Activated naive CD4-positive, alpha-beta T cell treated with anti-CD3 and anti-CD28 coated beads, Interleukin-2, amount 10 ng/mL, durations not matched to agents 7 days and 5 days (primary cell): Measurements from ENCODE around the gene RPL37A.
A peak's percentile ranks its signal among the peaks of the same experiment; 100 is the strongest.
"Not testable (repeated sequence)": the region's sequence is repeated elsewhere in the genome, so short reads cannot be mapped to it uniquely, and the experiment has no call there.

Source experiments
- CTCF ChIA-PET: fragments of 350-600 bp; sonication (Branson Sonifier 250); formaldehyde crosslinking; loops from one replicate; lab custom pipeline; 2021; ENCODE audit warnings: antibody characterized with exemption; lab: Charles Lee
- DNase-seq: peaks from one replicate; pipeline ENCODE4 v3.0.0-alpha.2; 2020
- H3K27ac Mint-ChIP-seq: one replicate; pipeline ENCODE4 v1.8.0; 2021; ENCODE audit warnings: mild to moderate bottlenecking, moderate library complexity, mixed read lengths
- H3K27me3 Mint-ChIP-seq: one replicate; pipeline ENCODE4 v1.8.0; 2021; ENCODE audit warnings: mild to moderate bottlenecking, mixed read lengths
- H3K36me3 Mint-ChIP-seq: one replicate; pipeline ENCODE4 v1.8.0; 2021; ENCODE audit warnings: mixed read lengths
- H3K4me1 Mint-ChIP-seq: one replicate; pipeline ENCODE4 v1.8.0; 2021; ENCODE audit warnings: mixed read lengths
- H3K4me3 Mint-ChIP-seq: one replicate; pipeline ENCODE4 v1.8.0; 2021; ENCODE audit warnings: mild to moderate bottlenecking, moderate library complexity, mixed read lengths
- H3K9me3 Mint-ChIP-seq: one replicate; pipeline ENCODE4 v1.8.0; 2021; ENCODE audit warnings: mixed read lengths

Gene RPL37A

GRCh38 chr2:216516730-216517350, 18.2 kb downstream of the RPL37A start:
- Mint-ChIP-seq H3K27ac (no peak overlapping the region), H3K36me3 (no peaks in the 10 kb centered on the region), H3K9me3 (no peaks in the 10 kb centered on the region), H3K27me3 (no peaks in the 10 kb centered on the region), H3K4me1 (no peaks in the 10 kb centered on the region), H3K4me3 (no peak overlapping the region)
- CTCF ChIA-PET = interaction anchor here (0.6 to 7.6 kb wide), 11 partner anchors 9 to 453 kb away, joined by 3 to 320 read pairs (median 3); partner anchors contain the start of gene RPL37A
- no peak for DNase-seq

- Mint-ChIP-seq H3K9me3 (no peaks in the 10 kb centered on the region), H3K27ac (no peak overlapping the region), H3K4me1 (no peaks in the 10 kb centered on the region), H3K4me3 (no peak overlapping the region), H3K27me3 (no peaks in the 10 kb centered on the region), H3K36me3 (no peaks in the 10 kb centered on the region)
- CTCF ChIA-PET = interaction anchor here (0.6 to 7.6 kb wide), 17 partner anchors 8 to 1196 kb away, joined by 3 to 320 read pairs (median 3); no protein-coding TSS in a partner anchor
- no peak for DNase-seq
Observed at GRCh38 chr2:216517447-216518225, 19.0 kb downstream of the RPL37A start.

GRCh38 chr2:216518566-216519119, 20.0 kb downstream of the RPL37A start:
- H3K36me3 Mint-ChIP-seq, H3K4me1 Mint-ChIP-seq, H3K27ac Mint-ChIP-seq, H3K27me3 Mint-ChIP-seq, DNase-seq, H3K4me3 Mint-ChIP-seq, H3K9me3 Mint-ChIP-seq: not testable (repeated sequence)
- CTCF ChIA-PET = interaction anchor here (1.0 to 7.6 kb wide), 22 partner anchors 7 to 1195 kb away, joined by 3 to 320 read pairs (median 4); no protein-coding TSS in a partner anchor

- Mint-ChIP-seq H3K4me1 (no peaks in the 10 kb centered on the region), H3K36me3 (no peaks in the 10 kb centered on the region), H3K27ac (no peak overlapping the region), H3K9me3 (no peaks in the 10 kb centered on the region), H3K4me3 (no peak overlapping the region), H3K27me3 (no peaks in the 10 kb centered on the region)
- CTCF ChIA-PET = interaction anchor here (0.7 to 7.6 kb wide), 20 partner anchors 13 to 162 kb away, joined by 3 to 320 read pairs (median 4); partner anchors contain the start of gene RPL37A
- peak; percentile 76 for DNase-seq
Observed at GRCh38 chr2:216519154-216519762, 20.6 kb downstream of the RPL37A start.

GRCh38 chr2:216520112-216520511, 21.5 kb downstream of the RPL37A start:
- Mint-ChIP-seq H3K4me3 (no peak overlapping the region), H3K4me1 (no peaks in the 10 kb centered on the region), H3K27ac (no peak overlapping the region), H3K9me3 (no peaks in the 10 kb centered on the region), H3K36me3 (no peaks in the 10 kb centered on the region), H3K27me3 (no peaks in the 10 kb centered on the region)
- no peak for DNase-seq
- CTCF ChIA-PET = interaction anchor here (1.0 to 7.6 kb wide), 16 partner anchors 12 to 161 kb away, joined by 3 to 320 read pairs (median 4); partner anchors contain the start of gene RPL37A

- Mint-ChIP-seq H3K4me1 (no peaks in the 10 kb centered on the region), H3K27ac (no peak overlapping the region), H3K9me3 (no peaks in the 10 kb centered on the region), H3K36me3 (no peaks in the 10 kb centered on the region), H3K27me3 (peaks cover 4% of the 10 kb centered on the region), H3K4me3 (no peak overlapping the region)
- CTCF ChIA-PET = interaction anchor here (1.1 to 6.3 kb wide), 2 partner anchors 140 to 144 kb away, joined by 7 to 36 read pairs; no protein-coding TSS in a partner anchor
- DNase-seq = no peak
Observed at GRCh38 chr2:216522892-216523502, 24.4 kb downstream of the RPL37A start.

DNA sequence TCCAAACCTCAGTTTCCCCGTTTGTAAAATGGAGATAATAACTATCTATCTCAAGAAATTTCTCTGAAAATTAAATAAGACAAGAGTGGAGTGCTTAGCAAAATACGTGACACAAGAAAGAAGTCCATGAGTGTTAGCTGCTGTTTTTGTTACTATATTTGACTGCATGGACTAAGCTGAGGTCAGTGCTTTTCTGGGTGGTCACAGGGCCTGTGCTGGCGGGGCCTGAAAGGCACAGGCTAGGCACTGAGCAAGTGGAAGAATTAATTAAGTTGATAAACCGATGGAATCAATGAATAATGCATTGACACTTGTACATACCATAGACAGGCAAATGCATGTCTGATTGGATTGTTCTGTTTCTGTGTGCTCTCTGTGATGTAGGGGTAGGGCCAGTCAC, 27.3 kb downstream of the RPL37A start:
- DNase-seq = no peak
- CTCF ChIA-PET = interaction anchor here (3.3 to 6.3 kb wide), 2 partner anchors 9 to 141 kb away, joined by 17 to 36 read pairs; no protein-coding TSS in a partner anchor
- H3K36me3 Mint-ChIP-seq = no peaks in the 10 kb centered on the region
- no peak overlapping the region for H3K27ac Mint-ChIP-seq
- peaks cover 4% of the 10 kb centered on the region for H3K27me3 Mint-ChIP-seq
- H3K4me3 Mint-ChIP-seq = no peak overlapping the region
- no peaks in the 10 kb centered on the region for H3K9me3 Mint-ChIP-seq
- no peaks in the 10 kb centered on the region for H3K4me1 Mint-ChIP-seq

GRCh38 chr2:216526939-216527338, 28.3 kb downstream of the RPL37A start:
- DNase-seq = no peak
- Mint-ChIP-seq H3K27me3 (peaks cover 4% of the 10 kb centered on the region), H3K27ac (no peak overlapping the region), H3K4me3 (no peak overlapping the region), H3K9me3 (no peaks in the 10 kb centered on the region), H3K4me1 (no peaks in the 10 kb centered on the region), H3K36me3 (no peaks in the 10 kb centered on the region)
- CTCF ChIA-PET = interaction anchor here (3.3 to 6.3 kb wide), 2 partner anchors 10 to 140 kb away, joined by 17 to 36 read pairs; no protein-coding TSS in a partner anchor

DNA sequence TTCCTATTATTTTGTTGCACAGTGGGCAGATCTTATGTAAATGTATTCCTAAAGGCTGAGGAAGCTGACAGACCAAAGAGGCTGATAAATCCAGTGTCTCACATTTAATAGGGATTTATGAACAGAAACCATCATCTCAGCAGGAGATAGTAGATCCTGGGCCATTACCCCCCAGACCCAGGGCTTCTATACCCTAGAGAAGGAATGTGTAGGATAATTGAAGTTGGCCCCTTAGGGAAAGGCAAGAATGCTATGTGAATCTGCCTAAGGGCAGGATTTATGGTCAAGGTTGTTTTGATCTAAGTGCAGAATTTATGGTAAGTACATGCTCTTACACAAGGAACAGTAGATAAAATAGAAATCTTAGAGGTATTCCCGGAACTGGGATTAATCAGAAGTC, 29.0 kb downstream of the RPL37A start:
- Mint-ChIP-seq H3K4me3 (no peak overlapping the region), H3K27me3 (peaks cover 4% of the 10 kb centered on the region), H3K27ac (no peak overlapping the region), H3K9me3 (no peaks in the 10 kb centered on the region), H3K36me3 (no peaks in the 10 kb centered on the region), H3K4me1 (no peaks in the 10 kb centered on the region)
- CTCF ChIA-PET = interaction anchor here (3.3 to 6.3 kb wide), 2 partner anchors 11 to 139 kb away, joined by 17 to 36 read pairs; no protein-coding TSS in a partner anchor
- DNase-seq = no peak

DNA sequence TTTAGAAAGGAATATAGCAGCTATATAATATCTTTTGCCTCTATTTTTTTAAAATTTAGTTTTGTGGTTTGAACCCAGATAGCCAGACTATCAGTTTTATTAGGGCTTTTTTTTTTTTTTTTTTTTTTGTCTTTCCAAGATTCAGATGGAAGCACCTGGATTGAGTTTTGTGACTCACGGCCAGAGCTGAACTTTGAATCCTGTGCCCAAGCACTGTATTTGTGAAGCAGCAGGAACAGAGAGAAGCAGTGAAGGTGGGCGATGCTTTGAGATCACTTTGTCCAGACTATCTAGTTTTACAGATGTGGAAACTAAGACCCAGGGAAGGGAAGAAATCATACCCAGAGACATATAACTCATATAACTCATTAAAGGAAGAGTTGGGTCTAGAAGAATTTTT, 33.9 kb downstream of the RPL37A start:
- no peaks in the 10 kb centered on the region for H3K9me3 Mint-ChIP-seq
- CTCF ChIA-PET = interaction anchor here (1.8 kb wide), 1 partner anchor 13 kb away, joined by 6 read pairs; no protein-coding TSS in a partner anchor
- H3K4me1 Mint-ChIP-seq = peaks cover 13% of the 10 kb centered on the region
- no peaks in the 10 kb centered on the region for H3K36me3 Mint-ChIP-seq
- H3K27me3 Mint-ChIP-seq = no peaks in the 10 kb centered on the region
- no peak overlapping the region for H3K27ac Mint-ChIP-seq
- no peak for DNase-seq
- no peak overlapping the region for H3K4me3 Mint-ChIP-seq

- Mint-ChIP-seq H3K4me3 (no peak overlapping the region), H3K27ac (no peak overlapping the region), H3K36me3 (no peaks in the 10 kb centered on the region), H3K4me1 (peaks cover 13% of the 10 kb centered on the region), H3K27me3 (no peaks in the 10 kb centered on the region), H3K9me3 (no peaks in the 10 kb centered on the region)
- DNase-seq = no peak
- CTCF ChIA-PET = interaction anchor here (0.6 to 1.2 kb wide), 2 partner anchors 13 to 130 kb away, joined by 3 to 4 read pairs; no protein-coding TSS in a partner anchor
Observed at GRCh38 chr2:216533609-216534008, 35.0 kb downstream of the RPL37A start.

- Mint-ChIP-seq H3K36me3 (no peaks in the 10 kb centered on the region), H3K27me3 (no peaks in the 10 kb centered on the region), H3K27ac (no peak overlapping the region), H3K4me1 (peaks cover 13% of the 10 kb centered on the region), H3K4me3 (no peak overlapping the region), H3K9me3 (no peaks in the 10 kb centered on the region)
- DNase-seq = no peak
- CTCF ChIA-PET = no interaction called here
Observed at GRCh38 chr2:216534809-216535208, 36.2 kb downstream of the RPL37A start.

DNA sequence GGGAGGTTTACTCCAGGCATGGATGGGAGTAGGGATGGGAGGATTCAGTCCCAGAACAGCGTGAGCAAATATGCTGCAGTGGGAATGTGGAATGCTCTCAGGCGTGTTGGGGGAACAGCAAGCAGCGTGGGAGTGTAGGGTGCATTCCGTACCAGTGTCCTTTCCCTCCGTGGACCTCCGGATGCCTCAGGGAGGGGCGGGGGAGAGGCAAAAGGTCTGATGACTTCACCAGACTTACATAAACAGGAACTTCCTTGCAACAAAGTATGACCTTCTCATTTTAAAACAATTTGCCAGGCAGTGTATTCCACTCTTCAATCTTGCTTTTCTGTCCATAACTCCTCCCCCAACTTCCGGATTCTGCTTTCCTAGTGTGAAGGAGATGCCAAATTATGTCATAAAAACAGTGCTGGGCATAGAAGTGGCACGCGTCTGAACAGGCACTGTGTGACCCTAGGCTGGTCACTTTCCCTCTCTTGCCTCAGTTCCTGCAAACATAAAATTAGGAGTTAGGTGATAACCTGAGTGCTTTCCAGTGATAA, 36.9 kb downstream of the RPL37A start:
- no peak overlapping the region for H3K4me3 Mint-ChIP-seq
- H3K9me3 Mint-ChIP-seq = no peaks in the 10 kb centered on the region
- DNase-seq = no peak
- CTCF ChIA-PET = no interaction called here
- peaks cover 13% of the 10 kb centered on the region for H3K4me1 Mint-ChIP-seq
- no peaks in the 10 kb centered on the region for H3K36me3 Mint-ChIP-seq
- no peaks in the 10 kb centered on the region for H3K27me3 Mint-ChIP-seq
- no peak overlapping the region for H3K27ac Mint-ChIP-seq
